GM12873 (cell line): ENCODE data around the gene PHLDB3.

Source experiments
- TF ChIP-seq, protein P1 (sequence below): IDR thresholded peaks from 2 replicates; pipeline ENCODE4 v1.5.1; 2012; ENCODE audit warnings: low read depth, mild to moderate bottlenecking, moderate library complexity, low read length, control low read depth; ENCODE audit not compliant: insufficient read depth; ENCODE audit errors: missing control alignments

Gene PHLDB3

GRCh38 chr19:43429395-43429794 lies 75.2 kb downstream of the PHLDB3 start:
- TF ChIP-seq, protein P1, sequence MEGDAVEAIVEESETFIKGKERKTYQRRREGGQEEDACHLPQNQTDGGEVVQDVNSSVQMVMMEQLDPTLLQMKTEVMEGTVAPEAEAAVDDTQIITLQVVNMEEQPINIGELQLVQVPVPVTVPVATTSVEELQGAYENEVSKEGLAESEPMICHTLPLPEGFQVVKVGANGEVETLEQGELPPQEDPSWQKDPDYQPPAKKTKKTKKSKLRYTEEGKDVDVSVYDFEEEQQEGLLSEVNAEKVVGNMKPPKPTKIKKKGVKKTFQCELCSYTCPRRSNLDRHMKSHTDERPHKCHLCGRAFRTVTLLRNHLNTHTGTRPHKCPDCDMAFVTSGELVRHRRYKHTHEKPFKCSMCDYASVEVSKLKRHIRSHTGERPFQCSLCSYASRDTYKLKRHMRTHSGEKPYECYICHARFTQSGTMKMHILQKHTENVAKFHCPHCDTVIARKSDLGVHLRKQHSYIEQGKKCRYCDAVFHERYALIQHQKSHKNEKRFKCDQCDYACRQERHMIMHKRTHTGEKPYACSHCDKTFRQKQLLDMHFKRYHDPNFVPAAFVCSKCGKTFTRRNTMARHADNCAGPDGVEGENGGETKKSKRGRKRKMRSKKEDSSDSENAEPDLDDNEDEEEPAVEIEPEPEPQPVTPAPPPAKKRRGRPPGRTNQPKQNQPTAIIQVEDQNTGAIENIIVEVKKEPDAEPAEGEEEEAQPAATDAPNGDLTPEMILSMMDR: no peak

GRCh38 chr19:43425567-43426392 lies 78.8 kb downstream of the PHLDB3 start:
- TF ChIP-seq, protein P1: peak; percentile 62
